ENCODE results near the gene RARA. TPM values are rescaled to one million over a fixed set of nuclear protein-coding genes. Genes with fewer than 3 reads are reported as not detected.

Gene RARA
- total RNA-seq: 27.7 and 28.8 TPM in 2 replicates

DNA sequence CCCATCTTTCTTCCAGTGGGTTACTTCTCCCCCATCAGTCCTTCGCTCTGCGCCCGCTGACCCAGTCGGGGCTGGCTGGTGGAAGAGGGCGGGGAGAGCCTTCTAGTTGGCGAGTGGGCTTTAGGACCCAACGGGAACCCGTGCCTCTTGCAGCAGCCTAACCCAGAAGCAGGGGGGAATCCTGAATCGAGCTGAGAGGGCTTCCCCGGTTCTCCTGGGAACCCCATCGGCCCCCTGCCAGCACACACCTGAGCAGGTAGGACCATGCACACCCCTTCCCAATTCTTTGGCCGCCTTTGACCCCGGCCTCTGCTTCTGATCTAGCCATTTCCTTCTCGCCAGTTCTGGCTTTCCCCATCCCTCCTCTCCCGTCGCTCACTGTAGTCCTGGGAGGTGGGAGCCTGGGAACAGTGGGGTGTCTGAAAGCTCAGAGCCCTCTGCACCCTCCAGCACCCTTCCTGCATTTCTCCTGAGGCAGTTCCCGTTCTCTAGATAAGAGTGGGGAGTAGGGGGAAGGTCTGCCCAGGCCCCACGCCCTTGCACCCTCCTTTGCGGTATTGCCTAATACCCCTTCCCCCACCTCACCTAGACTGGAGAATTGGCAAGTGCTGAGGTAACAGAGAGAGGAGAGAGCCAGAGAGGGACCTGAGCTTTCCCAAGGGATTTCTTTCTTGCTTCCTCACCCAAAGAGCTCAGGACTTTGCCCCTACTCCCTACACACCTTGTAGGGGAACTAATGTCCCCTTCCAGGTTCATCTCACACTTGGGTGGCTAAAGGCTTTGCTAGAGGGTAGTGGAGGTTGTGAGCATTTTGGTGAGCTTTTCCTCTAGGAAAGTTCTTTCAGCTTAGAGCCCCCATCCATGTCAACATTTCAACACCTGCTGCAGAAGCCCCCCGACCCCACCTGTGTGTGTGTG lies at the start of gene RARA:
TSS of gene RARA (plus strand) at position 150 of the 918 bp plus-strand sequence. CDS start 22,039 bp downstream, outside the sequence.
- intact Hi-C loops (cut with micrococcal nuclease): no loop called here

DNA sequence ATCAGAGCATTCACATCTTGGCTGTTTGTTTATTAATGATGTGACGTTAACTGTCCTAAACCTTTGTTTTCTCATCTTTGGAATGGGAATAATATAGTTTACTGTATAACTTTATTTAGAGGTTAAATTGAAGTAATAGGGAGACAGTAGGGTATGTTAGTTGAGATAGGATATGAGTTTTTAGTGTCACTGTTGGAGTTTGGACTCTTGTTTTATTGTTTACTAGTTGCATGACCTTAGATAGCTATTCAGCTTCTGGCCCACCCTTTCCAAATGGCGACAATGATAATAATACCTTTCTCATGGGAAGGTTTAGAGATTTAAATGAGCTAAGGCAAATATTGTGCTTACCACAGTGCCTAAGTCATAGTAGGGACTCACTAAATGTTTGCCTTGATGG lies 49.5 kb upstream of the RARA start:
- intact Hi-C loops (cut with micrococcal nuclease): no loop called here

DNA sequence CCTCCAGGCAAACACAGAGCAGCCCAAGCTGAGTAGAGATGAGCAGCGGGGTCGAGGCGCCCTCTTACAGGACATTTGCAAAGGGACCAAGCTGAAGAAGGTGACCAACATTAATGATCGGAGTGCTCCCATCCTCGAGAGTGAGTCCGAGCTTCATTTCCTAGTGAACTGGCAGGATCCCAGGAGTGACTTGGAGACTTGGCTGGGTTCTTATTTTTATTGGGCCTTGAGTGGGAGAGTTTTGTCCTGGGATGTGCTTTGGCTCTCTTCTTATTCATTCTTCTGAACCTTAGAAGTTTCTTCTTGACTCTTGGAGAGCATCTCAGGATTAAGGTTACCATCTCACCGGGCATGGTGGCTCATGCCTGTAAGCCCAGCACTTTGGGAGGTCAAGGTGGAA lies 48.5 kb upstream of the RARA start:
- intact Hi-C loops (cut with micrococcal nuclease): no loop called here

DNA sequence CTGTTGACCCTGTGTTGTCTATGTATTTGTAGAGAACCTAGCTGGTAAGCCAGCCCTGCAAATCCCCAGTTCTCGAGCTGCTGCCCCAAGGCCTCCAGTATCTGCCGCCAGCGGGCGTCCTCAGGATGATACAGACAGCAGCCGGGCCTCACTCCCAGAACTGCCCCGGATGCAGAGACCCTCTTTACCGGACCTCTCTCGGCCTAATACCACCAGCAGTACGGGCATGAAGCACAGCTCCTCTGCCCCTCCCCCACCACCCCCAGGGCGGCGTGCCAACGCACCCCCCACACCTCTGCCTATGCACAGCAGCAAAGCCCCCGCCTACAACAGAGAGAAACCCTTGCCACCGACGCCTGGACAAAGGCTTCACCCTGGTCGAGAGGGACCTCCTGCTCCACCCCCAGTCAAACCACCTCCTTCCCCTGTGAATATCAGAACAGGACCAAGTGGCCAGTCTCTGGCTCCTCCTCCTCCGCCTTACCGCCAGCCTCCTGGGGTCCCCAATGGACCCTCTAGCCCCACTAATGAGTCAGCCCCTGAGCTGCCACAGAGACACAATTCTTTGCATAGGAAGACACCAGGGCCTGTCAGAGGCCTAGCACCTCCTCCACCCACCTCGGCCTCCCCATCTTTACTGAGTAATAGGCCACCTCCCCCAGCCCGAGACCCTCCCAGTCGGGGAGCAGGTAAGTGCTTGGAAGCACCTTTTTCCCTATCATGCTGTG lies 44.4 kb upstream of the RARA start:
- intact Hi-C loops (cut with micrococcal nuclease): no loop called here

DNA sequence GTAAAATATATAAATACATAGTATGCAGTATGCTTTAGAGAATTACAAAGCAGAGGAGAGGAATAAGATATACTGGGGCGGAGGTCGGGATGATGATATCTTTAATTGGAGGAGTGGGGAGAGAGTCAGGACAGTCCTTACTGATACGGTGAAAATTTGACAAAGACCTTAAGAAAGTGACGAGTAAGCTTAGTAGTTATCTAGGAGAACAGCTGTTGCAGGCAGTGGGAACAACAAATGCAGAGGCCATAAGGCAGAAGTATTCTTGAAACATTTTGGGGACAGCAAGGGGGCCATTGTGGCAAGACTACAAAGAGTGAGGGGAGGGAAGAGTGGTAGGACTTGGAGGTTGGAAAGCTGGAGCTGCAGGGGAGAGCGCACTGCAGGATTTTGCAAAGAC lies 43.6 kb upstream of the RARA start:
- intact Hi-C loops (cut with micrococcal nuclease): no loop called here

DNA sequence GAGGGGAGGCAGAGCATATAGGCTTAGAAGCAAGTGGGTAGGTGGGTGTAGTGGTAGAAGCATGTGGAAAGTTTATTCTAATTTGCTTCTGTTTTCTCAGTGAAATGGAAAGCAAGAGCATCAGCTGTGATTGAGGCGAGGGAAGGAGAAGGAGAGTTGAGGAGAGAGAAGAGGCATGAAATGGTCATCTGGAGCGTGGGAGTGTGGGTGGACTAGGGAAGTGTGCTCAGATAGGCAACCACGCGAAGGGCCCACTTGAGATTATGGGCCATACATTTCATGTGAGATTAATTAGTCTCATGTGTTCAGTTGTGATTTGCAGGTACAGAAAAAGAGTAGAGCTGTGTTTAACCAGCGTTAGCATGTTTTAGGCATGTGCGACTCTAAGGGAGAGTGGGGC lies 42.1 kb upstream of the RARA start:
- intact Hi-C loops (cut with micrococcal nuclease): no loop called here

DNA sequence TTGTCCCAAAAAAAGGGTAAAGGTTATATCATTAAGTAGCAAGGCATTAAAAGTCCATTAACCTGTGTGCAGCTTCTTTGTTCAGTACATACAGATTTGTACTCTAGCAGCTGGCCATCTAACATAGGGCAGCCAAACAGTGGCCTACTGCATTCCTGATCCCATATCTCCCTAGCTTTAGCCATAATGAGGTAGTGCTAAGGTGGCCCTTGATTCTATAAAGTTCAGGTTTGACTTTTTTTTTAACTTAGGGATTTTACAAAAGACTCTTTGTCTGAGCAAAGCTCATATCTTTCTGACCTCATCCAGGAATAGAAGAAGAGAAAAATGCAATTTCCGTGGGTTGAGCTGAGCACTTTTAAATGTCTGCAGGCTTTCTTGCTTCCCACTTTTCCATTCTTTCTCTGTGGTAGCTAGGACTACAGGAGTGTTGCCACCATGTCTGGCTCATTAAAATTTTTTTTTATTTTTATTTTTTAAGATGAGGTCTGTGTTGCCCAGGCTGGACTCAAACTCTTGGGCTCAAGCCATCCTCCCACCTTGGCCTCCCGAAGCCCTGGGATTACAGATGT lies 40.8 kb upstream of the RARA start:
- intact Hi-C loops (cut with micrococcal nuclease): no loop called here

DNA sequence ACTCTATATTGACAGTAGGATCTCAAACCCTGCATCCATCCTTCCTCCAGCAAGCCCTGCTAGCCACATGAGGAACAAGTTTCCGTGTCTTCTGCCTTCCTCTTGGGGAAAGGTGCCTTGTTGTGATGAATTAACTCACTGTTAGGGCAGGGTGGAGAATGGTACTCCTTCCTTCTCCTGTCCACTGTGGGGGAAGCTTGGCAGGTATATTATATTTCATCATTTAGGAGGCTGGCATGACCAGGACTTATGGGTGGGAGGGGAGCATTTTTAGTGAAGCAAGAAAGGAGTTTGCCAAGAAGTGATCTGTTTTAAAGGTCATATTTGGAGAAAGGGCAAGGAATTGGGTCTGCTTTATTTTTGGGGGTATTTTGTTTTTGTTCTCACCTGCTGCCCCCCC lies 30.6 kb upstream of the RARA start:
- intact Hi-C loops (cut with micrococcal nuclease): no loop called here

DNA sequence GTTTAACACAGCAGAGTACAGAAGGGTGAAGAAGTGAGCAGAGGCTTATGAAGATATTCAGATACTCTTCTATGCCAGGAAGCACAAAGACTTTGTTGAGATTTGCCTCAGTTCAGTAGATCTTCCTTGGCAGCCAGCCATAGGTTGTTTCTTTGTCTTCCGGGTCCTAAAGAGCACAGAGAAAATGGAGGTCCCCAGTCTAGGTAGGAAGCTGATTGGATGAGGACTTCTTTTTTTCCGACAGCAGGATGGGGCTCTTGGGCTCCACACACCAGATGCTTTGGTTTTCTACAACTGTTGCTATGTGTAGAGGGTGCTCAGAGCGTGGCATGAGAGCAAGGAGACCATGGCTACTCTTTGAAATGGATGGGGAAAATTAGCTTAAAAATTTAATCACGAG lies 29.6 kb upstream of the RARA start:
- intact Hi-C loops (cut with micrococcal nuclease): no loop called here

DNA sequence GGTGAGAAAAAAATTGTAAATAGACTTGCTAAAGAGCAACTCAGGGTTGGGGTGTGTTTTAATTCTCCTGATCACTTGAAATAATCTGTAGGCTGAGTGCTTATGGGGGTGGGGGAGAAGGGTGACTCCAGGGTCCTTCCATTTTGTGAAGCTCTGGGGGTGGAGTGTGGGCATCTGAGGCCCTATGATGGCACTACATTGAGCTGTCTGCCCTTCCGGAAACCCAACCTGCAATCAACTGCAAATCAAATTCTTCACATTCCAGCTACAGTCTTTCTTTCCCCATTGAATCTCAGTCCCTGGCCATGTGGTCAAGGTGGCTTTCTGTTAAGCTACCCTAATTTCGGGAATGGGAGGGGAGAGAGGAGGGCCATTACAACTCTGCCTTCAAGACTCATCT lies 27.3 kb upstream of the RARA start:
- intact Hi-C loops (cut with micrococcal nuclease): no loop called here

DNA sequence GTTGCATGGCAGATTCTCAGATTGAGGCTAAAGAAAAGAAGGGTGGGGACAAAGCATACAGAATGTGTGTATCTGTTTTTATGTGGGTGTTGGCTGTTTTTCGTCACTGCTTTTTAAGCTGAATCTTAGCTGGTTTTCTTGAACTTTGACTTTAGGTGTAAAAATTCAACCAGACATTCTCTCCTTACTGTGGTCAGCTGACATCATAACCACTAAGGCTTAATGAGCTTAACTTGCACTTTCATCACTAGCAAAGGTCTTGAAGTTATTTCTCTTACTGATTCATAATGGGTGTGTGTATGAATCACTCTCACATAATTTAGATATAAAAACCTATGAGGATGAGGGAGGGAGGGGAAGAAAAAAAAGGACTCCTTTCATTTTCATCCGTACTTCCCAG lies 25.3 kb upstream of the RARA start:
- intact Hi-C loops (cut with micrococcal nuclease): no loop called here

DNA sequence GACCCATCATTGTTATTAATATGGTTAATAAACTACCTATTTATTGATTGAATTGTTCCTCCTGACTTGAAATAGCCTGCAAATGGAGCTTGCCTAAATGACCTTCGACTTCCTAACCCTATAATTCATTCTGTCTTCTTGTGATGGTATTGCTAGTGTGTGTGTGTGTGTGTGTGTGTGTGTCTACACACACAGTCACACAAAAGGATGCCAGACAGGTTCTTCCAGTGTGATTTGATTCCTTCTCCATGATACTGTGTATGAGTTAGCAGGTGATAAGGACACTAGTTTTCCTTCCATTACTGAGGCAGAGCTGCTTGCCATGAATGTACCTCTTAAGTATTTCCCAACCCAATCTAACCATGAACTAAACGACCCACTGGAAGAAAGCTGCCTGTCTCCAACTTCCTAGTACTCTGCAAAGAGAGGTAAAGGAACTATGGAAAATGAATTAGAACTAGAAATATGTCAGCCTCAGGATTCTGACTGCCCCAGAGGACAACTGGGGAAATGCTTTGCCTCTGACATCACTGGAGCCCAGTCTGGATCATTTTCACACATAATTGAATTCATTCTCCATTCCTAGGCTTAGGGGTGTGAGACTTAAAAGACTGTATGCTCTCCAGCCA lies 24.8 kb upstream of the RARA start:
- intact Hi-C loops (cut with micrococcal nuclease): no loop called here

DNA sequence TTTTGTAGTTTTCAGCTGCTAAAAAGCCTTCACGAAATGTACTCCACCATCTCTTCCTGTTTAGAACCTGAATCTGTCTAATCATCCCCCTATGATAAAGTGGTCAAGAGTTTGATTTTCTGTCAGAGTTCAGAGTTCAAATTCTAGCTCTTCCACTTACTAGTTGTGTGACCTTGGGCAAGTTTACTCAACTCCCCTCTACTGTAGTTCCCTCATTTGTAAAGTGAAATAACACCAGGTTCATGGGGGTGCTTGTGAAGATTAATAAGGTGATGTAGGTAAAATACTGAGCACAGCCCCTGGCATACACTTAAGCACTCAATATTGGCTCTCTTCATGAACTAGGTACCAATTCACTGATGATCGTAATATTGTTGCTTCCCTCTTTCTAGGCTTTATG lies 22.5 kb upstream of the RARA start:
- intact Hi-C loops (cut with micrococcal nuclease): loop anchor here (5.0 kb wide), 1 partner anchor 131 kb away; the partner anchor contains the start of gene TOP2A

DNA sequence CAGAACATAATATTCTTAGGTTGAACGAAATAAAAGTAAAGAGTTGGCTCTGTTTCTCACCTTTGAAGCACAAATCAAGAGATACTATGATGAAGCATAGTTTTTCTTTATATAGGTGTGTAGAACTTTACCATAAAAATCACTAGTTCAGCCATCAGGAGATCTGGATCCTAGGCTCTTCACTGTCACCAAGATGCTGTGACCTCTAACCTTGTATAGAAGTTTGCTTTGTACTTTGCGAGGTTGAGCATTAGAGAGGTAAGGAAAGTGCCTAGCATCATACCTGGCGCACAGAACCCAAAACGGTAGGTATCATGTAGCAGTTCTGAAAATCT lies 21.9 kb upstream of the RARA start:
- intact Hi-C loops (cut with micrococcal nuclease): loop anchor here (1.0 to 5.0 kb wide), 9 partner anchors 31 to 836 kb away; partner anchors contain the start of genes CASC3, LRRC3C, MED1 and MED24

DNA sequence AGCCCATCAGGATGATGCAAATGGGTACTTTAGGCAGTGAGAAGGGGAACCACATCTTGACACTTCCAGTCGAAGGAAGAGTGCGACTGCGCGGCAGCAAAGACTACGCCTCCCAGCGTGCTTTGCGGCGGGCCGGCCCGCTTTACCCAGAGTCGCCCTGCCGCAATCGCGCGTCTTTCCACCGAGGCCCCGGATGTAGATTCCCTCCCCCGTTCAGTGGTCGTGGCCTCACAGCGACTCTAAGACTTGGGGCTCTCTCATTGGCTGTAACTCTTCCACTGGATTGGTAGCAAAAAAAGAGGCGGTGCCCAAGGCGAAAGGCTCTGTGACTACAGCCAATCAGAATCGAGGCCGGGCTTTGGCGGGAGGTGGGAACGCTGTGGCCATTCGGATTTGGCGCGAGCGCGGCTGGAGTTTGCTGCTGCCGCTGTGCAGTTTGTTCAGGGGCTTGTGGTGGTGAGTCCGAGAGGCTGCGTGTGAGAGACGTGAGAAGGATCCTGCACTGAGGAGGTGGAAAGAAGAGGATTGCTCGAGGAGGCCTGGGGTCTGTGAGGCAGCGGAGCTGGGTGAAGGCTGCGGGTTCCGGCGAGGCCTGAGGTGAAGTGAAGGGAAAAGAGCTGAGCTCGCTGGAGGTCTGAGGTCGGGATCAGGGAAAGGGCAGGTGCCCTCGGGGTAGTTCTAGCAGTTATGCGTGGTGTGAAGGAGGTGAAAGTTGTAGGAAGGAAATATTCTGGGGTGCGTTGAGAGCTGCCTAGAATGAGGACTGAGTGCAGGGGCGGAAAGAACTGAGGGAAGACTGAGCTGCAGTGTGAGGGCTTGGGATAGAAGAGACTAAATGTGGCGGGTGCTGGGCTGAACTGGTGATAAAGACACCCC lies 21.2 kb upstream of the RARA start, which contains the start of gene CDC6:
TSS of gene CDC6 (plus strand) at position 386 of the 876 bp plus-strand sequence. CDS start 1,542 bp downstream, outside the sequence.
- intact Hi-C loops (cut with micrococcal nuclease): loop anchor here (1.0 to 5.0 kb wide), 9 partner anchors 31 to 836 kb away; partner anchors contain the start of genes CASC3, LRRC3C, MED1 and MED24

DNA sequence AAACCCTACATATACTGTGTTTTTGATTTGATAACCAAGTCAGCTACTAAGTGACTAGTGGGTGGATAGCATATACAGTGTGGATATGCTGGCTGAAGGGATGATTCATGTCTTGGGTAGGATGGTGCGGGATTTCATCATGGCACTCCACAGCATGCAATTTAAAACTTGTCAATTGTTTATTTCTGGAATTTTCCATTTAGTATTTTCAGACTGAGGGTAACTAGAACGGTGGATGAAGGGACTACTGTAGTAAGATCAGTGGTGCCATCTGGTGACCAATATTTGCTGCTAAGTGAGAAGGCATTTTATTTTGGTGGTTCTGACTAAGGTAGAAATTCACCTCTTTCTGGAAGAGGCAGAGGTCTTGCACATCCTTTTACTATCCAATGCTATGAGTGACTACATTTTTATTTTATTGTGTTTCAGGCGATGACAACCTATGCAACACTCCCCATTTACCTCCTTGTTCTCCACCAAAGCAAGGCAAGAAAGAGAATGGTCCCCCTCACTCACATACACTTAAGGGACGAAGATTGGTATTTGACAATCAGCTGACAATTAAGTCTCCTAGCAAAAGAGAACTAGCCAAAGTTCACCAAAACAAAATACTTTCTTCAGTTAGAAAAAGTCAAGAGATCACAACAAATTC lies 18.2 kb upstream of the RARA start:
- intact Hi-C loops (cut with micrococcal nuclease): loop anchor here (1.0 kb wide), 2 partner anchors 88 to 277 kb away; no protein-coding TSS in a partner anchor

DNA sequence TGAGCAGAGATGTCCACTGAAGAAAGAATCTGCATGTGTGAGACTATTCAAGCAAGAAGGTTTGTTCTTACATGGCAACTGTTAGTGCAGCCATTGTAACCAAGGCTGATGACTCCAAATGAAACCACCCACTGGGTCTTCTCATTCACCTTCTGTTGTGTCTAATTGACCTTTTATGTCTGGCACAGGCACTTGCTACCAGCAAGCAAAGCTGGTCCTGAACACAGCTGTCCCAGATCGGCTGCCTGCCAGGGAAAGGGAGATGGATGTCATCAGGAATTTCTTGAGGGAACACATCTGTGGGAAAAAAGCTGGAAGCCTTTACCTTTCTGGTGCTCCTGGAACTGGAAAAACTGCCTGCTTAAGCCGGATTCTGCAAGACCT lies 17.7 kb upstream of the RARA start:
- intact Hi-C loops (cut with micrococcal nuclease): no loop called here

DNA sequence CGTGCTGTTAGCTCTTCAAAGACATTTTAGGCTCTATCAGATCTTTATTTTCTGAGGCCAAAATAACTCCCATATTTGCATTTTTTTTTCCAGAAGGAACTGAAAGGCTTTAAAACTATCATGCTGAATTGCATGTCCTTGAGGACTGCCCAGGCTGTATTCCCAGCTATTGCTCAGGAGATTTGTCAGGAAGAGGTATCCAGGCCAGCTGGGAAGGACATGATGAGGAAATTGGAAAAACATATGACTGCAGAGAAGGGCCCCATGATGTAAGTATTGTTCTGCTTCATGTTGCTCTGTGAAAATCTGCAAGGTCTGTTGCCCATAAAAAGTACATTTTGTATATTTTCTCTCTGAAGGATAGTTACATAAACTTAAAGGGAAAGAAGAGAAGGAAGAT lies 15.6 kb upstream of the RARA start:
- intact Hi-C loops (cut with micrococcal nuclease): no loop called here

DNA sequence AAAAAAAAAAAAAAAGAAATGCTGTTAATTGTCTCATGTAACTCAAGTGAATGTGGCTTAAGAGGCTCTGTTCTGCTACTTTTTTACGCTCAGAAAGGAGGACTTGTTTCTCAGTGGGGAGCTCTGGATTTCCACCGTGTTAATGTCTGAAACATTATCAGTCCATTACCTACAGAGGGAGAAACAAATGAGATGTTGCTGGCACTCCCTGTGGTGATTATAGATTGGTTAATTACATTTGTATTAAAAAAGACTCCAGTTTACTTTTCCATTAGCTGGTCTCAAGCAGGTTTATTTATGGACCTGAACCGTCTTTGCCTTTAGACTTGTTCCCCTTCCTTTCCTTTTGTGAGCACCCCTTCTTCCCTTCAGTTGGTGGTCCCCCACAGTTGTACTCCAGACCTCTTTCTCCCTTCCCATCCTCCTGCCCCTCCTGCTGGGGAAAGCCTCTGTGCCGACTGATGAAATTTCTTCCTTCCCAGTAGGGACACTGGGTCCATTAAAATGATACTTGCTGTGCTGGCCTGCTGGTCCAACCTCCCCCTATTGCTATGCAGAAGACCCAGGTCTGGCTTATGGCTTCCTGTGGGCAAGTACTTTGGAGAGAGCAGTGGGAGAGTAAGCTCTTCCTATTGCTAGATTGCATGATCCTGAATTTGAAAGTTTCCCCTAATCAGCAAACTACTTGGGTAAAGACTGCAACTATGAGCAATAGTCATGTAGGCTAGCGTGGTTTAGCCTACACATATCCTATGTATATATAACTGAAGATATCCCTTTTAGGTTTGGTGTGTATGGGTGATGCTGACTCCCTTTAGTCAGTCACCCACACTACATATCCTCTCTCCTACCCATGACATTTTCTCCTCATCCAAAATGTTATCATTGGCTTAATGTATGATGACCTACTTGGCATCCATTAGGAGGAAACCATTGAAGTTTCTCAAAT lies 13.2 kb upstream of the RARA start:
- intact Hi-C loops (cut with micrococcal nuclease): no loop called here

Measured in T-helper 1 cell treated with Interleukin-12 subunit alpha and Interleukin-12 subunit beta and Interleukin-4 antibody, amounts not matched to agents 30 ng/mL and 1 ng/mL, for 36 hours (primary cell).